Measurements from ENCODE around the gene TAS2R1.
"Not testable (repeated sequence)": the region's sequence is repeated elsewhere in the genome, so short reads cannot be mapped to it uniquely, and the experiment has no call there.

Gene TAS2R1

DNA sequence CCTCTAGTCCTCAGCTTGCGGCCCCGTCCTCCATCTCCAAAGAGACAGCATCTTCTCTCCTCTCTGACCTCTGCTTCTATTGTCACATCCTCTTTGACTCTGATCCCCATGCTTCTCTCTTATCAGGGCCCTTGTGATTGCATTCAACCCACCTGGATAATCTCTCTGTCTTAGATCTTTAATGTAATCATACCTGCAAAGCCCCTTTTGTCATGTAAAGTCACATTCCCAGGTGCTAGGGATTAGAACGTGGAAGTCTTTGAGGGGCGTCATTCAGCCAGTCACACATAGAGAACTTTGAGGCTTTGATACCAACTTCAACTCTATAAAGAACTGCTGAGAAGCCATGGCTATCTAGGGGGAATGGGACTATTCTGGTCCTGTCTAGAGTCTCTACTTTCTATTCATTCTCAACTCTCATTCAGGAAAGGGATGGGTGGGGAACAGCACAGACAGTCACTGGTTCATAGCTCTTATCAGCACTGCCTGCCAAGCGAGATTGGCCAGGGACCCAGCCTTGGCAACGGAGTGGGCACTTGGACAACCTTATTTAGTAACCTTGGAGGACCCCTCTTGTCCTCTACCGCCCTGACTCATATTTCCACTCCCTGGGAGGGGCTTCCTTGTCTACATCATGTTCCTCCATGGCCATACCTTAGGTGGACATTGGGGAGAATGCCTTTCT is 29.0 kb downstream of the TAS2R1 start:
- CTCF ChIA-PET = no interaction called here
- H3K4me3 ChIP-seq (ENCODE audit: low read depth, low read length) = no peak overlapping the region
- no peak for TF ChIP-seq CTCF (IDR thresholded peaks at IDR 0.05; ENCODE audit: insufficient read depth, low read length, missing control alignments)
- POLR2A ChIA-PET = interaction anchor here (0.5 kb wide), 1 partner anchor 92 kb away, joined by 3 read pairs; no protein-coding TSS in a partner anchor
- DNase-seq (ENCODE audit: low read depth, low spot score) = no peak

- ChIA-PET CTCF (interaction anchor here (0.9 to 1.2 kb wide), 3 partner anchors 9 to 21 kb away, joined by 3 read pairs; no protein-coding TSS in a partner anchor), POLR2A (no interaction called here)
- TF ChIP-seq CTCF (IDR thresholded peaks at IDR 0.05; ENCODE audit: insufficient read depth, low read length, missing control alignments) = no peak
- DNase-seq (ENCODE audit: low read depth, low spot score) = no peak
- H3K4me3 ChIP-seq (ENCODE audit: low read depth, low read length) = no peak overlapping the region
Measured at GRCh38 chr5:9599391-9599790, 30.8 kb downstream of the TAS2R1 start.

- DNase-seq (ENCODE audit: low read depth, low spot score); H3K4me3 ChIP-seq (ENCODE audit: low read depth, low read length); POLR2A ChIA-PET: not testable (repeated sequence)
- CTCF ChIA-PET = interaction anchor here (1.3 kb wide), 1 partner anchor 9 kb away, joined by 3 read pairs; no protein-coding TSS in a partner anchor
Measured at GRCh38 chr5:9598329-9598728, 31.8 kb downstream of the TAS2R1 start.

DNA sequence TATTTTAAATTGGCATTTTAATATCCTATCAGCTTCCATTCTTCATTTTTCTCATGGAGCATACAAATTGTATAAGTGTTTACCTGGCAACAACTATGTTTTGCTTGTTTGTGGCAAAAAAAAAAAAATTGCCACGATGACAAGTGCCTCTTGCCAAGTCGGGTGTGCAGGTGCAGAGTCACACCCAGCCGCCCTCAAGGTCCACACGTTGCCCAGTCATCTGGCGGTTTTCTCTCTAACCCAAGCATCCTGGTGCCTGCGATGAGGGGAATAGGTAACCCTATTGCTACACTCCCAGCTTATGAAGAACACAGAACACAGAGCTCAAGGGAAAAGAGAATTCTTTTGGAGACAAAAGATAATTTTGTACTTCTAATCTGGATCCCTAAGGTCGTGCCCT is 32.8 kb downstream of the TAS2R1 start:
- H3K4me3 ChIP-seq (ENCODE audit: low read depth, low read length); DNase-seq (ENCODE audit: low read depth, low spot score); POLR2A ChIA-PET: not testable (repeated sequence)
- CTCF ChIA-PET = interaction anchor here (1.3 kb wide), 1 partner anchor 8 kb away, joined by 3 read pairs; no protein-coding TSS in a partner anchor

DNA sequence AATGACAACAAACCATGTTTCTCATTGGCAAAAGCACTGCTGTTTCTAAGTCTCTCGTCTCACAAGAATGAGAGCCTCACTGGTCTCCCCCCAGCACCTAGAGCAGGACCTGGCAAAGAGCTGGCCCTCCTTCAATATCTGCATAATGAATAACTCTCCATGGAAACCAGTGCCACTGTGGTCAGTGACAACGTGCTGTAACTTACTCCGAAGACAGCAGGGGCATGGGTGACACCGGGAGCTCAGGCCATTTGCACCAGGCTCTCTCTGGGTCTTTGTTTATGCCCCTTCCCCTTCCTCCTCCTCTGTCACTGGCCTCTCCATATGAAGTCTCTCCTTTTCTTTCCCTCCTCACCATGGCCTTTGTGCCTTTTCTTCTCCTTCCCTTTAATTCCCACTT is 33.3 kb downstream of the TAS2R1 start:
- DNase-seq (ENCODE audit: low read depth, low spot score) = no peak
- ChIA-PET POLR2A (no interaction called here), CTCF (interaction anchor here (1.3 kb wide), 1 partner anchor 8 kb away, joined by 3 read pairs; no protein-coding TSS in a partner anchor)
- no peak for TF ChIP-seq CTCF (IDR thresholded peaks at IDR 0.05; ENCODE audit: insufficient read depth, low read length, missing control alignments)
- H3K4me3 ChIP-seq (ENCODE audit: low read depth, low read length) = no peak overlapping the region

DNA sequence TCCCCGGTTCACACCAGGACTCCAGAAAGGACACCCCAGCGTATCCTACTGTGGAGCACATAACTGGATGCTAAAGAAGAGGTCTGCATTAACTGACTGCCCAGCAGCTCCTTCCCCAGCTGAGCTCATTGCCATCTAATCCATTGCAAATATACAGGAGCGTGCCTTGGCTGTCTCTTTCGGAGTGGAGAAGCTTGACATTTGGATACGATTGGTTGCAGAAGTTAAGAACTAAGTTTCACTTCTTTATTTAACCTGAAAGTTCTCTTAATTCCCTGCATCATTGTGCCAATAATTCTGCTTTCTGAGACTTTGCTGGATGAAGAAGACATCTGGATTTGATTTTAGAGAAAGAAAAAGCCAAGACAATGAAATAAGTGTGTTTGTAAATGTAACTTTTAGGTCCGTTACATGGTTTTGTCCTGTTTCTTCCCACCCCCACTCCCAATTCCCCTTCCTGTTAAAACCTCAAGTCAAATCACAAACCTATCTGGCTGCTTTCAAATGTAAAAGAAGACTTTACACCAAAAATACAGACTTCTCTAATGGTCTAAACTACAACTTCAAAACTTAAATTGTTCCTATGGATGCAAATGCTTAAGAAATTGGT is 33.9 kb downstream of the TAS2R1 start:
- ChIA-PET CTCF (no interaction called here), POLR2A (no interaction called here)
- H3K4me3 ChIP-seq (ENCODE audit: low read depth, low read length) = peak overlapping the region; percentile 25
- no peak for TF ChIP-seq CTCF (IDR thresholded peaks at IDR 0.05; ENCODE audit: insufficient read depth, low read length, missing control alignments)
- DNase-seq (ENCODE audit: low read depth, low spot score) = no peak

DNA sequence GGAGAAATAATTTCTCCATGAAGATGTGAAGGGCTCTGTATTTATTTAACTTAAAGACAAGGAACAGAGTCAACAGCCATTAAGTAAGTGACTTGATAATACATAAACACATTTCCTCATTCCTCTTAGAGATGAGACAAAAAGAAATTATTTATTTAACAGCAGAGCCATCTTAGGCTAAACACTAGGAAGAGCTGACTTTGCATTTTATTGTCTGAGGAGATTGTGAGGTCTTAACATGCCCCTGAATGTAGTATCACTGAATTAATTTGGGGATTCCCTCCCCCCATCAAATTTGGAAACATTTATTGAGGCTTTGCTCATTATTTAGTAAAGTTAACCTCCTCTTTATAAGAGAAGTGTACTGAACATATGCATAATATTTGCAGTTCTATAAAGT is 35.2 kb downstream of the TAS2R1 start:
- no peak for DNase-seq (ENCODE audit: low read depth, low spot score)
- POLR2A ChIA-PET = no interaction called here
- CTCF ChIA-PET = no interaction called here
- no peak for TF ChIP-seq CTCF (IDR thresholded peaks at IDR 0.05; ENCODE audit: insufficient read depth, low read length, missing control alignments)
- no peak overlapping the region for H3K4me3 ChIP-seq (ENCODE audit: low read depth, low read length)
